ENCODE measurements around the gene PVALEF.

- TF ChIP-seq POLR2A (IDR thresholded peaks at IDR 0.05) (no peak), CTCF (IDR thresholded peaks at IDR 0.05) (no peak)
These were observed 27.7 kb downstream of the PVALEF start for GRCh38 chr17:81193051-81193410.
